ENCODE measurements around the gene PRPF40A.

DNA sequence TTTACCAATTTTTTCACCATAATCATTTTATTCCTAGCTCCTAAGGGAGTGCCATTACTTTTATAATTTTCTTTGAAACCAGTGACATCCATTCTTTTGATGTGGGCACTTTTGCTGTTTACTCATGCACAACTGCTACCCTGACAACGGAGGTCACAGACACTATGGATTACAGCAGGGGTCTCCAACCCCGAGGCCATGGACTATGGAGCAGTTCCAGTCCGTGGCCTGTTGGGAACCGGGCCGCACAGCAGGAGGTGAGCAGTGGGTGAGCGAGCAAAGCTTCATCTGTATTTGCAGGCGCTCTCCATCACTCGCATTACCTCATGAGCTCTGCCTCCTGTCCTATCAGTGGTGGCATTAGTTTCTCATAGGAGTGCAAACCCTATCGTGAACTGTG, 34.6 kb downstream of the PRPF40A start:
- TF ChIP-seq FOXP2 (optimal IDR thresholded peaks at IDR 0.05; ENCODE audit: control extremely low read depth, extremely low read length, insufficient read depth) (no peak), EZH2 (IDR thresholded peaks at IDR 0.05) (no peak), POLR2AphosphoS5 (IDR thresholded peaks at IDR 0.05; ENCODE audit: borderline replicate concordance, low read depth, low read length) (no peak)
